GM18861 (cell line): ENCODE results near the gene ATRNL1.

Source experiments
- ATAC-seq: cut with Tn5 transposase; IDR thresholded peaks from one replicate; pipeline ENCODE4 v1.9.1; 2021; ENCODE audit not compliant: unreplicated experiment

ATRNL1 gene

DNA sequence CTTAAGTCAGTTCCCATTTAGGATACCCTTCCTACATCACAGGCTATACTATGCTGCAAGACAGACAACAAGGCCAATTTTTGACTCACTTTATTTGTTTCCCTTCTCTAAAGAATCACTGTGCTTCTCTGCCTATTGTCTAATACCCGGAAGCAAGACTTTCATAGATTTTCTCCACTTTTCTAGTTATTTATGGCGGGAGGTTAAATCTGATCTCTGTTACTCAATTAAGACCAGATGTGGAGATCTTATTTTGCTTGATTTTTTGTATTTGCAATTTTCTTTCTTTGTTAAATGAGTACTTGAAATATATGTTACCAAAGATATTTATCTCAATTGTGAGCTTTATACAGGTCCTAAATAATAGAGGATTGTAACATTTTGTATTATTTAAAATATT is 511.5 kb downstream of the ATRNL1 start:
- ATAC-seq = no peak

DNA sequence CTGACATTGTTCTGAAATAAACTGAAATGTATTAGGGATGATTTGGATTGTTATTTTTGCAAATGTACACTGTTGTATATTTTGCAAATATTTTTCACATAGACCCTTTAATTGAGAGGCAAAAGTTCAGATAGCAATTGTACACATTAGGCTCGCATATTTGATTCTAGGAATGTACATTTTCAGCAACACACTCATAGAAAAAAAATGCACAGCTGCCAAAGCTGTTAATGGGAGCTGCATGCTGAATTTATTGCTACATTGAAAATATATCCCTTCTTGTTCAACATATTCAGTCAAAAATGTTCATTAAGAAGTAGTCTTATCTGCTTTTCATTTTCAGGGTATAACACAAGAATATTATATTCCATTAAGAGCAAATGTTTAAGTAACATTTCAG is 512.9 kb downstream of the ATRNL1 start:
- no peak for ATAC-seq

DNA sequence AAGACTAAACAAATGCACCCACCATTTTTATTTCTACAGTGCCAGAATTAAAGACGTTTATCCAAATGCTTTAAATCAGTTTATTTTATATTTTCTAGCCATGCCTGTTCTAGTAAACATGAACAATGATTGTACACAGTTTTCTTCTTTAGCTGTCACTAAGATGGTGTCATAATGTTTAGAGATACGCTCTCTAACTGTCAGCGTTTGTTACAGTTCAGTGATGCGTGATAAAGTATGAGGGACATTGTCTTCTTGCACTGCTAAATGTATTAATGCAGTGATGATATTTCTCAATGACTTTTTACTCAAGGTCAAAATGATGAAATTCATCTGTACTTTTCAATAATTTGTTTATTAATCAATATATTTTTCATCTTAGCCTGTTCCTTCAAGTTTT is 513.6 kb downstream of the ATRNL1 start:
- no peak for ATAC-seq

DNA sequence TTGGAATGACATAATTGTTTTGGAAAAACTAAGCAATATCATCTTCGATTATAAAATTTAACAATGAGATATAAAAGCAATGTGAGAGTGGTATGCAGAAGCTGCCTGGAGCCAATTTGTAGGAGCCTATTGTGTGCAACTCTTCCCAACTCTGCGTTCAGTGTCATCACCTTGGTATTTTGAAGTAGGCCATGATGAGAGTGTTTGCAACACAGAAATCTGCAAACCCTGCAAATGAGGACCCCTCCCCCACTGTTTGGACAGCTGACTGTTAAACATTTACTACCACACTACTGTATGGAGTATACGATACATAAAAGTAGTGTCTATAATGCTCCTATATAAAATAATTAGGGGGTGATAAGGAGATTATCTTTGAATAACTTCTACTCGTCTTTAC is 531.3 kb downstream of the ATRNL1 start:
- no peak for ATAC-seq

DNA sequence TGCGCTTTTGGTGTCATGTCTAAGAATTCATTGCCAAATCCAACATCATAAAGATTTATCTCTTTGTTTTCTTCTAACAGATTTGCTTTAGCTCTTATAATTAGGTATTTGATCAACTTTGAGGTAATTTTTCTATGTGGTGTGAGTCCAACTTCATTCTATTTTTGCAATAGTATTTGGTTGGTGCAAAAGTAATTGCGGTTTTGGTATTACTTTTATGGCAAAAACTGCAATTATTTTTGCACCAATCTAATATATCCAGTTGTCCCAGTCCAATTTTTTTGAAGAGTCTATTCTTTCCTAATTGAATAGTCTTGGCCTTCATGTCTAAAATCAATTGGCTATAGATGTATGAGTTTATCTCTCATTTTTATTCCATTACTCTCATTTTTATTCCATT is 535.5 kb downstream of the ATRNL1 start:
- ATAC-seq = no peak

DNA sequence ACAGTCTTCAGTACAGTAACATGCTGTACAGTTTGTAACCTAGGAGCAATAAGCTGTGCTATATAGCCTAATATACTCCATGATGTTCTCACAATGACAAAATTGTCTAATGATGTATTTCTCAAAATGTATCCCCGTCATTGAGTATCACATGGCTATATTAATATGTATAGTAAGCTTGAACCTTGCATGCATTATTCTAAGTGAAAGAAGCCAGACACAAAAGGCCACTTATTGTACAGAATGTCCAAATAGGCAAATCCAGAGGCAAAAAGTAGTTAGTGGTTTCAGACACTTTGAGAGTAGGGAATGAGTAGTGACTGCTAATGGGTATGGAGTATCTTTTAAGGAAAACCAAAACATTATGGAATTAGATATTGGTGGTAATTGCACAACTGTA is 545.1 kb downstream of the ATRNL1 start:
- ATAC-seq = no peak

DNA sequence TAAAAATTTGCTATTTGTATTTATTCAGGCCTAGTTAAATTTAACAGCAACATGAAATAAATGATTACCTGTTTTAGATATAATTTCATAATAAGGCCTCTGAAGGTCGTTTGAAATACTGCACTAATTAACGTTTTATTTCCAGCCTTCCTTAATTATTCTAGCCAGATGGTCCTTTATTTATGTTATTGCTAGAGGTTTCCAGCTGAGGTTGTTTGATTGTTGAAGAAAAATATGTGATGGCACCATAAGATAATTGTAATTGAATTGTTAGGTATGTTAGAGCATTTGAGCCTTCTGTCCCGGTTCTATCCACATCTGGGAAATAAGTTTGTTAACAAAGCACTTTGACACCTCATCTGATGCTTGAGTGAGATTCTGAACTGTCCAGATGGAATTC is 556.1 kb downstream of the ATRNL1 start:
- ATAC-seq = no peak

DNA sequence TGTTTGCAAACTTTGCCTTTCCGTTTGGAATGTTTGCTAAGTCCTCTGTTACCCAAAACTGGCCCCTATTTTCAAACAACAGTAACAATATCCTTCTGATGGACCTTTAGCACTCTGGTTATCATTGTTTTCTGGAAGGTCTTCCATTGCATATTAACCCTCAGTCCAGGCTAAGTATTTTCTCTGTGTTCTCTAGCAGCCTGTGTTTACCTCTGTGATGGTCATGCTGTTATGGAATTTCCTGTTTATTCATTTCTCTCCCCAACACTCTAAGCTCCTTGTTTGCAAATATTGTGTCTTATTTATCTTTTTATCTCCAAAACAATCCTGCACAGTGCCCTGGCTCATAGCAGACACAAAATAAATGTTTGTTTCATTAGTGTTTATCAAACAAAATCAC is 560.3 kb downstream of the ATRNL1 start:
- ATAC-seq = no peak

DNA sequence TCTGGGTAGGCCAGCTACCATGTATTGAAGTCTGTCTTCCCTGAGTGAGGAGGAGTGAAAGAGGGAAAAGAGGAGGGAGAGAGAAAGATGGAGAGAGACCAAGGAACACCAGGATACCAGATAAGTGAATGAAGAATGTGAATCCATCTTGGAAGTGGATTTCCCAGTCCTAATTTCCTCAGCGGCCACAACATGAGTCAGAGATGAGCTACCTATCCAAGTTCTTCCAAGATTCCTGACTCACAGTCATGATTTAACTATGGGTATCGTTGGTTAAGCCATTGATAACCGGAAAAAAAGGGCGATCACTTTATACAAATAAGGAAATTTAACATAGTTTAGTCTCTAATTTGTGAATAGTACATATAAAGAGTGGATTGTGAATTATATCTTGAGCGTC is 561.8 kb downstream of the ATRNL1 start:
- no peak for ATAC-seq

DNA sequence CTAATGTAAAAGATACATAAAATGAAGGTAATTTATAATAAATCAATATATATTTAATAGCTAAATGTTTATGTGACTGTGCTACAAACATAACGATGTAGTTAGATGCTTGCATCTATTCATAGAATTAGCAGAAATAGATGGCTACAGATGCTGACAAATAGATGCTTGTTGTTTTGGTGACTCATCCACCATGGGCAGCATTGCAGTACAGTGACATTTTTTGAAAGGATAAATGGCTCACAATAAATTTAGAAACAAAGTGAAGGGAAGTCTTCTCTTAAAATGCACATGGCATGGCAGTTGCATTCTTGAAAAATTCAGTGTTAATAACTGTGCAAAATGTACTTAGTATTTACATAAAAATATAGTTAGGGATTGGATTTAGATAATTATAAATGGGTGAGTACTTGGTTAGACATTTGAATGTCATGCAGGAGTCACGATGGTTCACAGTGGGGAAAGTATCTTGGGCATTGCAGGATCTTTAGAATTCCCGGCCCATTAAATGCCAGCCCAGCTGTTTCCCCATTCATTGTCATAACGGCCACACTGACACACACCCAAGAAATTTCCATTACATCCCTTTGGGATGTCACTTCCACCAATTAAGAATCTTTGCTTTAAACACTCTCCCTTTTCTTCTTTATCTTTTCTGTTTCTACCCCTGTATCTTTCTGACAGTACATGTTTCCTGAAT is 564.1 kb downstream of the ATRNL1 start:
- ATAC-seq = no peak

DNA sequence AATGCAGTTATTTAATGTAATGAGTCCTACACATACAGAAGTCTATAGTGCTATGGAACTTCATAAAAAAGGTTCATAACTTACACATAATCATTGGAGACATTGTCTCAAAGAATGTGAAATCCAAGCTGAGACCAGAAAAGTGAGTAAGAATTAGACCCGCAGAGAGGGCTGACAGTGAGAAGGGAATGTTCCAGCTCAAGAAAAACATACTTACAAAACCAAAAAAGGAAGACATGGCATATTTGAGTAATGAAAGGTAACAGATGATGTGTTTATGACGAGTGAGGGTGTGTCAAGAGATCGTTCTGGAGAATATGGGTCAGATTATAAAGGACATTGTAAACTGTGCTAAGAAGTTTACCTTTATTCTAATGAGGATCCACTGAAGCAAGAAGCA is 566.5 kb downstream of the ATRNL1 start:
- ATAC-seq = no peak

DNA sequence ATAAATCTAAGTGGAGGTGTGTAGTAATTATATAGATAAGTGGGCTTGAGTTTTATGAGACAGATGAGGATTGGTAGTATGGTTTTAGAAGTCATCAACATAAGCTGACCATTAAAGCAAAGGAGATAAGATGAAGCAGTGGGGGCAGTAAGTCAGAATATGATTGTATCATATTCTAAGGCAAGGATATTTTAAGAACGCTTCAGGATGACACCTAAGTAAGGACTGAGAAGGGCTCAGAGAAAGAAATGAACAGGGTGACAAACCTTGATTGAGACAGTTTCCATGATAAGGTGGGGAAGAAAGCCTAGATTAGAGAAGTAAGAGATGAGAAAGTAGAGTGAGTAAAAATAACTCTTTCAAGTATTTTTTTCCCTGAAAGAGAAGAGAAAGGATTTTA is 567.2 kb downstream of the ATRNL1 start:
- no peak for ATAC-seq

DNA sequence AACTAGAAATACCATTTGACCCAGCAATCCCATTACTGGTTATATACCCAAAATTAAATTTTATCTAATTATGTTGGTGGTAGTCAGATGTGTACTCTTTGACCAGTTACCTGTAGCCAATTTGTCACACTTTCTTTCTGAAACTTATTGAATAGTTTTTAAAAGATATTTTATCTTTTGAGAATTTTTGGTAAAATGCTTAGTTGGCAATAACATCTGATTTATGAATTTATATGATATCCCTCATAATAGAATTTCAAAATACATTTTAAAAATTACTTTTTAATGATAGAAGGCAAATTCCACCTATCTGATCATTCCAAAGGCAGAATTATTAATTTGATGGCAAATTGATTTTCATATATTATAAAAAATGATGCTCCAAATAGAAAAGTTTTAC is 569.3 kb downstream of the ATRNL1 start:
- no peak for ATAC-seq

DNA sequence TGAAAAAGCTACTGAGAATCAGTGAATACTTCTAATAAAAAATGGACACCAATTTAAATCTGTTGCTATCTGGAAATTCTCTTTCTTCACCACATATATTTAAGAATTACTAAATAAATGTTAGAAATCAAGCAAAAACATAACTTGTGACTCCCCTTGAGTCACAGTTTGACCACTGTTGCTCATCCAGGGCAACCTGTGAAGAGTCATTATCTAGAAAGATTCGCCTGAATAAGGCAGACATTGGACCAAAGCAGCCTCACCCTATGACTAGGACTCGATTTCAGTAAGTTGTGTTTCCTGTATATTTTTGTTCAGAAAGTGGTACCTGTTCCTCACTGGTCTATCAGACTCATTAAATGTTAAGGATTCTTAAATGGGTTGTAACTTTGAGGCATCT is 572.4 kb downstream of the ATRNL1 start:
- no peak for ATAC-seq

DNA sequence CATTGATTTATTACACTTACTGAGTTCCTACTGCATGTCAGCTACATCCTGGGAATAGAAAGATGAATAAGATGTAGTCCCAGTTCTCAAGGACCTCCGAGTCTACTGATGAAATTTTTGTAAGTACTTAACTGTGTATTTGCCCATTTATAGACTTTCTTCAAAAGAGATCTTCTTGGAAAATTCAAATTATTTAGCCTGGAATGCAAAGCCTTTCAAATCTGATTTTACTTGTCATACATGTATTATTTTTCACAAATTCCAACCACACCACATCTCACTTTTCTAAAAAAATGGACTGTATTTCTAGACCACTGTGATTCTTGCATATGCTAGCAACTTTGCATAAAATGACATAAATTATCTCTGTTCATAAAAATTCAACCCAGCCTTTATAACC is 581.3 kb downstream of the ATRNL1 start:
- no peak for ATAC-seq

DNA sequence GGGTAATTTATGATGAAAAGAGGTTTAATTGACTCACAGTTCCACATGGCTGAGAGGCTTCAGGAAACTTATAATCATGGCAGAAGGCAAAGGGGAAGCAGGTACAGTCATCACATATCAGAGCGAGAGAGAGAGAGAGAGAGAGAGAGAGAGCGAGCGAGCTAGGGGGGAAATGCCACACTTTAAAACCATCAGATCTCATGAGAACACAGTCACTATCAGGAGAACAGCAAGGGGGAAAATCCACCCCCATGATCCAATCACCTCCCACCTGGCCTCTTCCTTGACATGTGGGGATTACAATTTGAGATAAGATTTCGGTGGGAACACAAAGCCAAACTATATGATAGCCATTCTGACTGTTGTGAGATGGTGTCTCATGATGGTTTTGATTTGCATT is 603.6 kb downstream of the ATRNL1 start:
- ATAC-seq = no peak

DNA sequence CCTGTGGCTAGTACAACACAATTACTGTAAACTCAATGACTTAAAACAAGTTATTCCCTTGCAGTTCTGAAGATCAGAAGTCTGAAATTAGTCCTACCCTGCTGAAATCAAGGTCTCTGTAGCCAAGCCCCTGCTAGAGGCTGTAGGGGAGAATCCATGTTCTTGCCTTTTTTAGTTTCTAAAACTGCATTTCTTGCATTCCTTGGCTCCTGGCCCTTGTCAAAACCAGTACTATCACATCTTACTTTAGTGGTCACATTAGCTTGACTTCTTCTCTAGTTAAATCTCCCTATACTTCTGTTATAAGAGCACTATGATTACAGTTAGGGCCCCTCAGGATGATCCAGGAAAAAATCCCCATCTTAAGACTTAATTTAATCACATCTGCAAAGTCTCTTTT is 612.9 kb downstream of the ATRNL1 start:
- ATAC-seq = no peak

DNA sequence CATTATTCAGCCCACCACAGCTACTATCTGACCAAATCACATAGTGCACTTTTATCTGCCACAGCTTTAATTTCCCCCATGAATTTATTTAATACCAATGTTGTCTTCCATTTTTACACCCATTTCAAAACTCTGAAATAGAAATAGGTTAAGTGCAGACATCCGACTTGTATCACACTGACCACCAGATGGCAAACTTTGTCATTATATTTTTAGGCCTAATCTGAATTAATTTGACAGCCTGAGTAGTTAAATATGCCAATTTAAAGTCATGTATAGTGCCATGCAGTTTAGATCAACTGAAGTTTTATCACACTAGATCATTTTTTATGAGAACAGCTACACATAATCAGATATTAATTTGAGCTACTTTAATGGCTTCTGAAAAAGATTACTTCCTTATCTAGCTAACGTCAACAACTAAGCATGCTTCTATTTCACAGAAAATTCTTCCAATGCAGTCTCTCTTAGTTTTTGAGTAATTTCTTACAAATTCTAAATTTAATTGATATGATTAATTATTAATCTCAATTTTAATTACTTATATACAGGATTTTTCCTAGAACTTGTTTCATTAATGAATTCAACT is 613.4 kb downstream of the ATRNL1 start:
- ATAC-seq = no peak

DNA sequence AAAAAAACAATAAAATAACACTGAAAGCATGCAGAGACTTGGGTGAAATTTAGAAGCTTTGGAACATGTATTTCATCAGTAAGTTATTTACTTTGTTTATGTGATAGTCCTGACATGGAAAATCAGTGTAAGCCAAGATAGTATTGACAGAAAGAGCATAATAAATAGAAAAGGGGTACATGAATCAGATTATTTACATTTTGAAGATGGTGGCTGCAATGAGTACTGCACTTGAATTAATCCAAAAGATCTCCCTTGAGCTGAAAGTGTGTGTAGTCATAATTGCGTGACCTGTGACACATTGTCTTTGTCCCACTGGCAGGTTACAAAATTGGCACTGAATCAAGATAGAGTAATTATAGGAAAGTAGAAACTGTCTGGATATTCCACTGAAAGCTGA is 617.0 kb downstream of the ATRNL1 start:
- ATAC-seq = no peak

DNA sequence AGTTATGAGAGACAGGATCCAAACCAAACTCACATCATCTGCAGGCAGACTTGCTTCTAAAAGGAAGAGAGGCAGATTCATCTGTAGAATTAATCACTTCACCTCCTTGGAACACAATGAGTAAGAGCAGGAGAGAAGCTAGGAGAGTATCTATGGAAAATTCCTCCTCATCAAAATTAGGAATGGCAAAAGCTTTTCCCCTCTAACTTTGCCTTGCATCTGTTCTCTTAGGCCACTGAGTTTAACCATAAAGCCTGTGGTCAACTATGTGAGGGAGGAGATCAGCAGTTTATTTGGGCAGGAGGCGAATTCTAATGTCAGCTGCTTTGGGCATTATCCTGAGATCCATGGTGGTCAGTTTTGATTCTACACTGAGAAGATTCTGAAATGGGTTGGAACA is 618.1 kb downstream of the ATRNL1 start:
- no peak for ATAC-seq

DNA sequence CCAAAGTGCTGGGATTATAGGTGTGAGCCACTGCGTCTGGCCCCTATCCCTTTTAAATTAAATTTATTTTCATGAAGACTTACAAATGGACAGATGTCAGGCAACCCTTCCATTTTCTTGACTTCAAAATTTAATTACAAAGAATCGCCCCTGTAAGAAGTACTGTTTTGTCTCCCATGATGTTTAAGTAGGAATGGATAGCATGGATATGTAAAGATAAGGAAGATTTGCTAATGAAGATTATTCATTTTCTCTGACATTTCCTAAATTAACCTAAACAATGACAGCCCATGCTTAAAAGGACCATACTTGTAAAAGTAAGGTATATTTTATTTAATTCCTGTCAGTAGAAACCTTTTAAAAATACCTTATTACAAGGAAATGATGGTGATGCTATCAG is 627.0 kb downstream of the ATRNL1 start:
- no peak for ATAC-seq

DNA sequence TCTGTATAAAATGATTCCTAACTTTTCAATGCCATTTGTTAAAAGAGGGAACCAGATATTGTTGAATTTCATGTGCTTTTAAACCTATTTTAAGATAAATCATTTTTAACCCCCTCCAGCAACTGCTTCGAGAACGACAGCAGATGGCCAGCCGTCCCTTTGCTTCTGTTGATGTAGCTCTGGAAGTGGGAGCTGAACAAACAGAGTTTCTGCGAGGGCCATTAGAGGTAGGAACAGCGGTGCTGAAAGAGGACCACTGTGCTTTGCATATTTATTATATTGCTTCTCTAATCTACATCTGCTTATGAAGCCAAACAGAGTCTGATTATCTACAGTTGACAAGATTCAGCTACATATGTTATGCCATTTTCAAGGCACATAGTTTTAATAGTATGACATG is 634.0 kb downstream of the ATRNL1 start:
- ATAC-seq = no peak

DNA sequence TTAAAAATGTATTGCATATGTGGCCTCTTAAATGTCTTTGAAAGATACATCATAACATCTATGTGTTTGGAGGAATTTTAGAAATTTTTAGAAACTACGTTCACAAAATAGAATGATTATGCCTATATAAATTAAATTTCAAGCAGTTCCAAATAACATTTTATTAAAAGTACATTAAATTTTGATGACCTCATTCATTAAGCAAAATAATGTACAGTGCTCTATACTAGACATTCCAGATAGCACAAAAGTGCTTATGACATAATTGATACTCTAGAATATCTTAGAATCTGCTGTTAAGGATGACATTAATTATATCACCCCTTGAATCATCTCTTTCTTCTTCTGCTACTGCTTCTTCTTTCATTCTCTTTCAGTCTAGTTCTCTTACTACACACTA is 650.9 kb downstream of the ATRNL1 start:
- ATAC-seq = no peak
